NCI-H446 (cell line): Measurements from ENCODE around the gene PKP4.

ENCODE experiments used
- DNase-seq, 2 experiments: peaks; one replicate each; lab custom pipeline; 2025; lab: John Stamatoyannopoulos, UW

Gene PKP4

DNA sequence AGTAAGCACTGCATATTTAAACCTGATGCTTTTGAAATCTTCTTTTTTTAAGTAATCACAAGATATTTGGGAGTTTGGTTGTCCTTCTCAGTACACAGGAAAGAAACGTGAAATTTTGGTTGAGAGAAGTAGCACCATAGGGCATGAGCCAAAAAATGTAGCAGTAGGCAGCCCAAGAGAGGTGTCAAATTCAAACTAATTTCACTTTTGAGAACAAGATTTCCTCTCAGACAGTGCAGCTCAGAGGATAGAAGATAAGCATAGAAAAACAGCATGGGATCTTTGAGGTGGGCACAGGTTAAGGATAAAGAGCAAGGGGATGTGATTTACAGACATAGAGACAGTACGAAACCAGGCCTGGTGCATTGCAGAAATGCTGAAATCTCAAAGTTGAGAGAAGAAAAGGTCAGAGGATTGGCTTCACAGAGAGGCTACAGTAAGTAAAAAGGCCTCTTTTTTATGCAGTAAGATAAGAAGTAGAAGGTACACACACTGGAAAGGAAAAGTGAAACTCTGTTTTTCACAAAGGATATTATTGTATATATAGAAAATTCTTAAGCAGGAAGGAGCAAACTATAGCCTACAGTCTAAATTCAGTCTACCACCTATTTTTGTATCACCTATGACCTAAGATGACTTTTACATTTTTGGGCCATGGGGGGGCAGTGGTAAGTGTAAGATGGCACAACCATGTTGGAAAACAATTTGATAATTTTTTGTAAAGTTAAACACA is 89.8 kb downstream of the PKP4 start:
- DNase-seq = no peak

GRCh38 chr2:158553257-158553656 is 96.5 kb downstream of the PKP4 start:
- DNase-seq = no peak

GRCh38 chr2:158554996-158555395 is 98.2 kb downstream of the PKP4 start:
- no peak for DNase-seq

DNA sequence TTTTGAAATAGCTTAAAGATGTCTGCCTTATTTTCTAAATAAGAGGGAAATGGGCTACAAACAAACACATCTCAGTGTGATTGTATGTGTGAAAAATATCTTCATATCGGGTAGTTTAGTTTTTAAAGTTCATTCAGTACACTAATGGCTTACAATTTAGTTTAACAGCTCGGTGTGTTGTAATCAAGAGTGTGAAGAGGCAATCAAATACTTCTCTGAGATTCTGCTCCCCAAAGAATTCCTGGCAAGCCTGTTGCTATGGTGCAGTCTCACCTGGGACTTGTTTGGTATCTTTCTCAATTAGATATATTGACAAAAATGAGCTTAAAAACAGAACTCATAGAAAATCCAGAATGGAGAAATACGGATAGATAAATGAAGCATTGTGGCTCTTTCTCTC is 99.4 kb downstream of the PKP4 start:
- DNase-seq = no peak

- DNase-seq = no peak
These were observed 101.0 kb downstream of the PKP4 start for GRCh38 chr2:158557752-158558151.

- no peak for DNase-seq
These were observed 102.5 kb downstream of the PKP4 start for GRCh38 chr2:158559252-158559651.

- DNase-seq = no peak
These were observed 103.5 kb downstream of the PKP4 start for GRCh38 chr2:158560259-158560658.

- no peak for DNase-seq
These were observed 104.3 kb downstream of the PKP4 start for GRCh38 chr2:158561054-158561453.

DNA sequence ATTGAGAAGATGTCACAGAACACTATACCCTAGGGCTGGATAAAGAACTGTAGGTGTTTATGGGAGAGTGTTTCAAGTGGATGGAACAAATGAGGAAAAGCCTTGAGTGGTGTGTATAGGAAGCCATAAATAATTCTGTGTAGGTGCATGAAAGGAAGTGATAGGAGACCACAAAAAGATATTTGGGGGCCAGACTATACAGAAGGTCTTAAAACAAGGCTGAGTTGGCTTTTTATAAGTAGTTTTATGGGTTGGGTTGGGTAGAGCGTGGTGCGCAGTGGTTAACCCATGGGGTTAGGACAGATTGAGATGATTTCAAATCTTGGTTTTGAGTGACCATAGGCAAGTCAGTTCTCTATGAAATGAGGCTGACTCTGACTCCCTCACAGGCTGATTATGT is 110.5 kb downstream of the PKP4 start:
- no peak for DNase-seq

GRCh38 chr2:158569284-158569683 is 112.5 kb downstream of the PKP4 start:
- DNase-seq = no peak

DNA sequence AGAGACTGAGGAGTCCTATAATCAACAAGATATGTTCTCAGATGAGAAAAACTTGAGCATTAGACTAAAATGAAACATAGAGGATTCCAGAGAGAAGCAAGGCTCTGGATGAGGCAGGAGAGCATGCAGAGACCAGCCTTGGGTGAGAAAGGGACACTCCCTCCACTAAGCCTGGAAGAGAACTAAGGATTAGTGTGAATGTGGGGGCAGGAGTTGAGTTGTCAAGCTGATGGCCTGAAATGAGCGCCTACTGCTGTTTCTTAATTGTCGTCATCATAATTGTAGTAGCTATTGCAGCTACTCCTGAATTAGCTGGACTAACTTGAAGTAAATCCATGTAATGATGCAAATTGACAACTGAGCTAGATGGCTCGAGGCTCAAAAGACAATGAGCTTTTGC is 114.1 kb downstream of the PKP4 start:
- no peak for DNase-seq

GRCh38 chr2:158573739-158574138 is 117.0 kb downstream of the PKP4 start:
- no peak for DNase-seq

DNA sequence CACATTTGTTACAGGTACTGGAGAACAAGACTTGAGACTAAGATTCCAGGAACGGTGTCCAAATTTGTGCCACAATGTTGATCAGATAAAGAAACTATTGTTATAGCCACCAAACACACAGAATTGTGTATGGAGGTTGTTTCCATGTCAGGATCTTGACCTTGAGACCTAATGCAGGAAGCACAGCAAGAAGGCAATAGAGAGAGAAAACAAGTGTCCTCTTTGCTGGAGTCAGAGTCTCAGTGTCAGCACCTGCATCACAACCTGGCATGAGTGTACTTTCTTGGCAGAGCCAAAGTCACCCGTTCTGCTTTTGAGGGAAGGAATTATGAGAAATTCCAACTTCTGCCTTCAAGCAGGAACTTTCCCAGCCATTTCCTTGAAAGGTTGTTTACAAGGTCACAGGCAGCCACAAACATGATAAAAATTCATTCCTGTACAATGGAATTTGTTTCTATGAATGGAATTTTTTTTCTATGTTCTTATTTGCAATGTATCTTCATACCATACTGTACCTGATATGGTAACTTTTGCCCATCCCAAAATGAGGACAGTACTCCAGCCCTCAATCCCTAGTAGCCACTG is 118.4 kb downstream of the PKP4 start:
- DNase-seq = no peak

DNA sequence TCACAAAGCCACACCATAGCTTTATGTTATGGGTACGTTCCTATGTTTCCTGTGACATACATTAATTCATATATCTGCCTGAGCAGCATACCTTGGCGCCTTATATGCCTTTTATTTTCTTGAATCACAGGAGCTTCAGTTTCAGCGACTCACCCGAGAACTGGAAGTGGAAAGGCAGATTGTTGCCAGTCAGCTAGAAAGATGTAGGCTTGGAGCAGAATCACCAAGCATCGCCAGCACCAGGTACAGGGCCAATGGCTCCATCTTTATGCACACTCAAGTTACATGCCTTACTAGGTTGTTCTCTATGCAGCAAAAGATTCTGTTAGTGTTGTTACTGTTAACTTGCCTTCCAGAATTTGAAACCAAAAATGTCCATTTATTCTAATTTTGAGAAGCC is 120.4 kb downstream of the PKP4 start:
- DNase-seq = no peak

DNA sequence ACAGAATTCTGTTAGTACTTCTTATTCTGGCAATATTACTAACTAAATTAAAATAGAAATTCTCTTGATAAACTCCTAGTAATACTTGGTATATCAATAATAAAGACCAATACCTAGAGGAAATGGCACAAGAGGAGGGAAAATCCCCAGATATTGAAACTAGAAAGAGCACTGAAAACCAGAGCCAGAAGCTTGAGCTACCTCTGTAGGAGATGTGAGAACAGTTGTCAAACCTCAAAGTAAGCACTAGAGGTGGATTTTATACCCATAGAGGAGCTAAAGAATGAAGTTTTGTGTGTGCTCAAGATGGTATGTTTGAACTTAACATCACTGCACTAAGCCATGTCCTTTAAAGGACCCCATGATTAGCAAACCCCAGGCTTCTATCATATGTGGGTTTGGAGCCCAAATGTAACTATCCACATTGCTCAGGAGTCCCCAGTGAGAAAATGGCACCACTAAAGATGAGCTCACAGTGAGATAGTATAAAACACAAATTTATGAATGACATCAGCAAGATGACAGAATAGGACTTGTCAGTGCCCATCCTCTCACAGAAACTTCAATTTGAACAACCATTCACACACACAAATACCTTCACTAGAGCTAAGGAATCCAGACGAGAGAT is 122.1 kb downstream of the PKP4 start:
- no peak for DNase-seq

DNA sequence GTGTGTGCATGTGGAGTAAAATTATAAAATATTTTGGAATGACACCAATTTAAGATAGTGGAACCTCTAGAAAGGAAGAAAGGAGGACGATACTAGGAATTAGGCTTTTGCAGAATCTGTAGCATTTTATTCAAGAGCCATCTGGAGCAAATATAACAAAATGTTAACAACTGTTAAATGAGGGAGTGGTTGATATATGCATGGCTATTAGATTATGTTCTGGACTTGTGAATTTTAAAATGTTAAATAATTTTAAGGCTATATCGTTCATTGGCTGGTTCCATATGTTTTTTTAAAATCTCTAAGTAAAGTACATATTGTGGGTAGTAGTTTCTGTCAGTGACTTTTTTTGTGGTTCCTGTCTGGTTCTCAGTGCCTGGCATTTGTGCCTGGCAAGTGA is 123.2 kb downstream of the PKP4 start:
- DNase-seq = no peak

DNA sequence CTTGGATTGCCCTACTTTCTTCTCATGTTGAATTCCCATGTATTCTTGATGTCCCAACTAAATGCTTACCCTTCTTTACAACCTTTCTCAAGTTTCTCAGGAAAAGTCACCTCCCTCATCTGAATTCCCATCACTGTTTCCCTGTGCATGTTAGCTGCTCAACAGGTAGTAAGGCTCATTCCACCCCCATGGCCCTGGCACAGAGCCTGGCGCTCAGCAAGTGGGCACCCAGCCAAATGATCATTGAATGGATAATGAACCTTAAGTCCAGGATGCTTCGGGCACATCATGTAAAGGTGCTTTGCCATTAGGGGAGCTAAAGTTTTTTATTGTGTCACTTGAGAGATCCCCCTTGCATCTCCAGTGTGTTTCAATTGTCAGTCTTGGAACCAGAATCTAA is 124.0 kb downstream of the PKP4 start:
- DNase-seq = no peak

DNA sequence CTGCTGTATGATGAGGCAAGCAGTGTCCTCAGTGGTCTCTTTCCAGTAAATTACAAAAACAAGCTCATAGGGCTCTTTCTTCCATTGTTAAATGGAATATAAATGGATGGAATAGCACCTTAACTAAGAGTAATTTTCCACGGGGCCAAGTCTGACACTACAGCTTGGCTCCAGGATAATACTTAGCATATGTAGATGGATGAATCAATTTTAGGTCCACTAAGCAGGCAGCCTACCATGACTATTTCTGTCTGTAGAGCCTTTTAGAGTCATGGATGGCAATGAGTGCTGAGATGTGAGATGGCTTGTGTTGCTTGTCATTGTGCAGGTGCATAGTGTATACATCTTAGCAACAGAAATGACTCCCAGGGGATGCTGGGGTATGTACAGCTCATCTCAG is 125.9 kb downstream of the PKP4 start:
- DNase-seq = no peak

GRCh38 chr2:158583923-158584322 is 127.2 kb downstream of the PKP4 start:
- no peak for DNase-seq

DNA sequence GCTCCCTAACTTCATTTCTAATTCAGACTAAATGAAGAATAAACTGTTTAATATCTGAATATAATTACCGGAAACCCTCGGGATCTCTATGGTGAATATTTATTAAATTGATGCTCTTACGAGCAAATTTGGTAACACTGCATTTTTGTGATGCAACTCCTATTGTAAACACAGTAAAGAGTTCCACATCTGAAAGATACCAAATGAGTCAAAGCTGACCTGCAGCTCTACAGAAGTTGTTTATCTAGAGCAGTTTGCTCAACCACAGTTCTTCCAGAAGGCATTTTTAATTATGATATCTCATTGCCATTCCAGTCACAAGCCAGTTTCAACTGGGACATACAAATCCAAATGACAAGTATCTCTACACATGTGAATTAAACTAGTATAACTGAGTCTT is 129.7 kb downstream of the PKP4 start:
- no peak for DNase-seq

DNA sequence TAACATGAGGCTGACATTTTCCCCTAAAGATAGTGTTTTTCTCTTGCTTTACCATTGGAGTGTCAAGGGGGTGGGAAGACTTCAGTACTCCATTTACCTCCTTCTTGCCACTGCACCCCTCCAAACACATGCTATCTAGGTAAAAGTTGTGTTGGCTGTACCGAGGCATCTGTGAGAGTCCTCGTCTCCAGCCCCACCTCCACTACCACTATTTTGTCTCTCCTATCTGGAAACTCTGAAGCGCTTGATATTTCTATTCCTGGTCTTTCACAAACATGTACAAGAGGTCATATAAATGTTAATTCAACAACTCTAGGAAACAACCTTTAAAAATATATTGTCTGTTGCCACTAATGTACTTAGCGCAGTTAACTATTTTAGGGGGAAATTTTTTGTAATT is 132.6 kb downstream of the PKP4 start:
- no peak for DNase-seq

GRCh38 chr2:158598862-158599517 is 142.2 kb downstream of the PKP4 start:
- DNase-seq = no peak

DNA sequence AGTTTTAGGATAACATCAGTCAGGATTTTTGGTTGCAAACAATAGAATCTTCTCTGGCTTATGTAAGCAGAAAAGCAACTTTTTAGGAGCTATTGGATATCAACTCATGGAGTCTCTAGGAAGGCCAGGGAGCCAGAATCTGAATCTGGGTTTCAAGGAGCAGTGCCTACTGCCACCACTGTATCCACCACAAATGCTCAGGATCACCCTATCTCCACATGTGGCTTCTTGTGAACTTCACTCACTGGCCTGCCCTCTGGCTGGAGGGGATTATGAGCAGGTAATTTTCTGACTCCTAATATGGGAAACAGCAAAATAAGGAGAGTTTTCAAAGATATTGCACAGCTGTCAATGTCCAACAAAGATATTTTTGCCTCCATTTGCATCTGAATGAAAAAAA is 142.9 kb downstream of the PKP4 start:
- DNase-seq = no peak
